Measurements from ENCODE around the gene SENP1. TPM values are rescaled to one million over a fixed set of nuclear protein-coding genes. Genes with fewer than 3 reads are reported as not detected.

Gene SENP1
- total RNA-seq, 4 donors from 2014 or later = 11.0 to 37.1 (median 16.9) TPM

GRCh38 chr12:48078901-48079300 lies 27.0 kb downstream of the SENP1 start:
- Histone ChIP-seq H3K27me3 (no peaks in the 10 kb centered on the region), H3K4me3 (no peak overlapping the region), H3K9me3 (no peaks in the 10 kb centered on the region), H3K4me1 (no peaks in the 10 kb centered on the region), H3K36me3 (peaks cover 0 to 54% (median 0%) of the 10 kb centered on the region in 3 donors), H3K27ac (no peak overlapping the region)
- DNase-seq = no peak
- TF ChIP-seq POLR2A (IDR thresholded peaks at IDR 0.05) (no peak), CTCF (IDR thresholded peaks at IDR 0.05) (no peak)

GRCh38 chr12:48077111-48077510 lies 28.8 kb downstream of the SENP1 start:
- Histone ChIP-seq H3K4me3 (no peak overlapping the region), H3K9me3 (no peaks in the 10 kb centered on the region), H3K36me3 (peaks cover 0 to 57% (median 0%) of the 10 kb centered on the region in 3 donors), H3K27ac (no peak overlapping the region), H3K4me1 (no peaks in the 10 kb centered on the region), H3K27me3 (no peaks in the 10 kb centered on the region)
- no peak for TF ChIP-seq POLR2A (IDR thresholded peaks at IDR 0.05)
- TF ChIP-seq CTCF (IDR thresholded peaks at IDR 0.05) = no peak
- DNase-seq = no peak

DNA sequence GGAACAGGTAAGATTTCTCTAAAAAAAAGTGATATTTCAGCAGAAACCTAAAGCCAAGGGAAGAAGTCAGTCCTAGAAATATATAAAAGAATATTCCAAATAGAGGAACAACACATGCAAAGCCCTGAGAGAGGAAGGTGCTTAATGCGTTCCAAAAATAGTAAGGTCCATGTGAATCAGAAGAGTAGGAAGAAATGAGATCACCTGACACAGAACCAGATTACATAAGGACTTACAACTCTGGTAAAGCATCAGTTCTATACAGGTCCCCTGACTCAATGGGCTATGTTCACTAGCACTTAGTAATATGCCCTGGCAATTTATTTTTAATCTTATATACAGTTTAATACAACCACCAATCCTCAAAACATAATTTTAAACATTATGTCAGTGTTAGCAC lies 30.0 kb downstream of the SENP1 start:
- H3K9me3 ChIP-seq = no peaks in the 10 kb centered on the region

GRCh38 chr12:48074266-48074665 lies 31.6 kb downstream of the SENP1 start:
- no peaks in the 10 kb centered on the region for H3K9me3 ChIP-seq
- TF ChIP-seq CTCF (IDR thresholded peaks at IDR 0.05) (no peak), POLR2A (IDR thresholded peaks at IDR 0.05) (no peak)
- no peaks in the 10 kb centered on the region for H3K27me3 ChIP-seq
- DNase-seq = no peak
- no peak overlapping the region for H3K27ac ChIP-seq
- H3K4me3 ChIP-seq = no peak overlapping the region
- no peaks in the 10 kb centered on the region for H3K4me1 ChIP-seq
- H3K36me3 ChIP-seq = peaks cover 0 to 70% (median 0%) of the 10 kb centered on the region in 3 donors

More for the DNA sequence above, 30.0 kb downstream of the SENP1 start:
- H3K27me3 ChIP-seq = no peaks in the 10 kb centered on the region
- peaks cover 0 to 64% (median 0%) of the 10 kb centered on the region in 3 donors for H3K36me3 ChIP-seq
- DNase-seq = no peak
- H3K27ac ChIP-seq = no peak overlapping the region
- TF ChIP-seq POLR2A (IDR thresholded peaks at IDR 0.05) (no peak), CTCF (IDR thresholded peaks at IDR 0.05) (no peak)
- no peaks in the 10 kb centered on the region for H3K4me1 ChIP-seq
- H3K4me3 ChIP-seq = no peak overlapping the region

GRCh38 chr12:48072266-48072665 lies 33.6 kb downstream of the SENP1 start:
- Histone ChIP-seq H3K4me1 (no peaks in the 10 kb centered on the region), H3K27ac (no peak overlapping the region), H3K9me3 (no peaks in the 10 kb centered on the region), H3K36me3 (peaks cover 0 to 55% (median 0%) of the 10 kb centered on the region in 3 donors), H3K27me3 (no peaks in the 10 kb centered on the region), H3K4me3 (no peak overlapping the region)
- TF ChIP-seq CTCF (IDR thresholded peaks at IDR 0.05) (no peak), POLR2A (IDR thresholded peaks at IDR 0.05) (no peak)
- no peak for DNase-seq

- TF ChIP-seq POLR2A (IDR thresholded peaks at IDR 0.05) (no peak), CTCF (IDR thresholded peaks at IDR 0.05) (no peak)
- DNase-seq = no peak
These were observed 34.1 kb downstream of the SENP1 start for GRCh38 chr12:48071808-48072207.

More at GRCh38 chr12:48071808-48072207, 34.1 kb downstream of the SENP1 start:
- Histone ChIP-seq H3K9me3 (no peaks in the 10 kb centered on the region), H3K4me3 (no peak overlapping the region), H3K36me3 (peaks cover 0 to 55% (median 0%) of the 10 kb centered on the region in 3 donors), H3K27me3 (no peaks in the 10 kb centered on the region), H3K27ac (no peak overlapping the region), H3K4me1 (no peaks in the 10 kb centered on the region)

Measured in Peyer's patch (tissue), 4 donors.